GM19467 (cell line): ENCODE results near the gene RIC1.
"Not testable (repeated sequence)": the region's sequence is repeated elsewhere in the genome, so short reads cannot be mapped to it uniquely, and the experiment has no call there.

ENCODE experiments used
- ATAC-seq: cut with Tn5 transposase; IDR thresholded peaks from one replicate; pipeline ENCODE4 v1.9.1; 2021; ENCODE audit warnings: mild to moderate bottlenecking, moderate library complexity; ENCODE audit not compliant: unreplicated experiment

RIC1 gene, protein sequence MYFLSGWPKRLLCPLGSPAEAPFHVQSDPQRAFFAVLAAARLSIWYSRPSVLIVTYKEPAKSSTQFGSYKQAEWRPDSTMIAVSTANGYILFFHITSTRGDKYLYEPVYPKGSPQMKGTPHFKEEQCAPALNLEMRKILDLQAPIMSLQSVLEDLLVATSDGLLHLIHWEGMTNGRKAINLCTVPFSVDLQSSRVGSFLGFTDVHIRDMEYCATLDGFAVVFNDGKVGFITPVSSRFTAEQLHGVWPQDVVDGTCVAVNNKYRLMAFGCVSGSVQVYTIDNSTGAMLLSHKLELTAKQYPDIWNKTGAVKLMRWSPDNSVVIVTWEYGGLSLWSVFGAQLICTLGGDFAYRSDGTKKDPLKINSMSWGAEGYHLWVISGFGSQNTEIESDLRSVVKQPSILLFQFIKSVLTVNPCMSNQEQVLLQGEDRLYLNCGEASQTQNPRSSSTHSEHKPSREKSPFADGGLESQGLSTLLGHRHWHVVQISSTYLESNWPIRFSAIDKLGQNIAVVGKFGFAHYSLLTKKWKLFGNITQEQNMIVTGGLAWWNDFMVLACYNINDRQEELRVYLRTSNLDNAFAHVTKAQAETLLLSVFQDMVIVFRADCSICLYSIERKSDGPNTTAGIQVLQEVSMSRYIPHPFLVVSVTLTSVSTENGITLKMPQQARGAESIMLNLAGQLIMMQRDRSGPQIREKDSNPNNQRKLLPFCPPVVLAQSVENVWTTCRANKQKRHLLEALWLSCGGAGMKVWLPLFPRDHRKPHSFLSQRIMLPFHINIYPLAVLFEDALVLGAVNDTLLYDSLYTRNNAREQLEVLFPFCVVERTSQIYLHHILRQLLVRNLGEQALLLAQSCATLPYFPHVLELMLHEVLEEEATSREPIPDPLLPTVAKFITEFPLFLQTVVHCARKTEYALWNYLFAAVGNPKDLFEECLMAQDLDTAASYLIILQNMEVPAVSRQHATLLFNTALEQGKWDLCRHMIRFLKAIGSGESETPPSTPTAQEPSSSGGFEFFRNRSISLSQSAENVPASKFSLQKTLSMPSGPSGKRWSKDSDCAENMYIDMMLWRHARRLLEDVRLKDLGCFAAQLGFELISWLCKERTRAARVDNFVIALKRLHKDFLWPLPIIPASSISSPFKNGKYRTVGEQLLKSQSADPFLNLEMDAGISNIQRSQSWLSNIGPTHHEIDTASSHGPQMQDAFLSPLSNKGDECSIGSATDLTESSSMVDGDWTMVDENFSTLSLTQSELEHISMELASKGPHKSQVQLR (N-terminal part only)

GRCh38 chr9:5628530-5629311 lies at the start of gene RIC1:
Gene RIC1 (plus strand): TSS chr9:5629107. CDS start chr9:5629310, 203 bp downstream.
- ATAC-seq, result peak; percentile 62

DNA sequence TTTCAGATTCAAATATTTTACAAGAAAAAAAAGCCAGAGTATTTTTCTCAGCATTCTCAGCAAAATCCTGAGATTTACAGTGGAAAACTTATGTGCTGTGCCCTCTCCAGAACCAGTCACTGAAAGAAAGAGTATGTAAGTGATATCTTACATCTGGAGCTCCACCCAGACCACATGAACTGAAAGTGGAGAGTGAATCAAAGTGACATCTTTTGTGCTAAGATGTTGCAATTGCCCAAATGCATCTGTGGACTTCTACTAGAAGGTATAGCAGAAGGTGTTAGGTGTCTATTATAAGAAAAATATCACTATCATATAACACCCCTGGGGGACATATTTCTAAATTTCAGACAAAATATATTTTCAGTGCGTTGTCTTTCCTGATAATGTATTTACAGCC lies 49.0 kb upstream of the RIC1 start:
- ATAC-seq, result no peak

GRCh38 chr9:5580650-5581049 lies 48.3 kb upstream of the RIC1 start:
- ATAC-seq, result no peak

GRCh38 chr9:5581706-5582105 lies 47.2 kb upstream of the RIC1 start:
- not testable (repeated sequence) for ATAC-seq

GRCh38 chr9:5582835-5583195 lies 46.1 kb upstream of the RIC1 start:
- peak; percentile 67 for ATAC-seq

- ATAC-seq, result no peak
Observed at GRCh38 chr9:5586391-5586802, 42.5 kb upstream of the RIC1 start.

GRCh38 chr9:5587024-5587423 lies 41.9 kb upstream of the RIC1 start:
- ATAC-seq, result no peak

- ATAC-seq, result no peak
Observed at GRCh38 chr9:5592231-5592630, 36.7 kb upstream of the RIC1 start.

DNA sequence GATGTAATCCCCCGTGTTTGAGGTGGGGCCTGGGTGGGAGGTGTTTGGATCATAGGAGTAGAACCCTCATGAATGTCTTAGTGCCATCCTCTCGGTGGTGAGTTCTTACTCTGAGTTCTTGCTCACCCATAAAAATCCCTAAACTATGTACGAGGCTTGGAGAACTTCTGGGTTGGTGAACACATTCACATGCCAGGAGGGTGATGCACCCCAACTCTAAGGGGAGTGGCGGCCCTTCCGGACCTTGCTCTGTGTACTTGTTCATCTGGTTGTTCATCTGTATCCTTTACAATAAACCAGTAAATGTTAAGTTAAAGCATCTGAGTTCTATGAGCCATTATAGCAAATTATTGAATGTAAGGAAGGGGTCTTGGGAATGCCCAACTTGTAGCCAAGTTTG lies 36.0 kb upstream of the RIC1 start:
- ATAC-seq, result no peak

DNA sequence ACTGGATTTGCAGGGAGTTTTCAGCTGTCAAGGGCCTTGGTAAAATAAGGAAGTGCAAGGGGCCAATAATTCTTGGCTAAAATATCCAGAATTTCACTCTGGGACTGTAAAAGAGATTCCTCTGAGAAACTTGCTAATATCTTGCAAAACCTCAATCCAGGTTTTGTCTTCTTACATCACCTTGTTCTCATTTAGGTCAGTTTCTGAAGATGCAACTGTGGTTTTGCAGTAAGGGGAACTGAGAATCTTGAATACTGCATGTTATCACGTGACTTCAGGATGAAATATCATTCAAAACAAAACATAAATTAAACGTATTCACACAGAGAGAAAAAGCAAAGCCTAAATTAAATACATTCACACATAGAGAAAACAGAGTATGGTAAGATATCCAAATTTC lies 35.0 kb upstream of the RIC1 start:
- ATAC-seq, result peak; percentile 54

GRCh38 chr9:5596173-5596572 lies 32.7 kb upstream of the RIC1 start:
- no peak for ATAC-seq

DNA sequence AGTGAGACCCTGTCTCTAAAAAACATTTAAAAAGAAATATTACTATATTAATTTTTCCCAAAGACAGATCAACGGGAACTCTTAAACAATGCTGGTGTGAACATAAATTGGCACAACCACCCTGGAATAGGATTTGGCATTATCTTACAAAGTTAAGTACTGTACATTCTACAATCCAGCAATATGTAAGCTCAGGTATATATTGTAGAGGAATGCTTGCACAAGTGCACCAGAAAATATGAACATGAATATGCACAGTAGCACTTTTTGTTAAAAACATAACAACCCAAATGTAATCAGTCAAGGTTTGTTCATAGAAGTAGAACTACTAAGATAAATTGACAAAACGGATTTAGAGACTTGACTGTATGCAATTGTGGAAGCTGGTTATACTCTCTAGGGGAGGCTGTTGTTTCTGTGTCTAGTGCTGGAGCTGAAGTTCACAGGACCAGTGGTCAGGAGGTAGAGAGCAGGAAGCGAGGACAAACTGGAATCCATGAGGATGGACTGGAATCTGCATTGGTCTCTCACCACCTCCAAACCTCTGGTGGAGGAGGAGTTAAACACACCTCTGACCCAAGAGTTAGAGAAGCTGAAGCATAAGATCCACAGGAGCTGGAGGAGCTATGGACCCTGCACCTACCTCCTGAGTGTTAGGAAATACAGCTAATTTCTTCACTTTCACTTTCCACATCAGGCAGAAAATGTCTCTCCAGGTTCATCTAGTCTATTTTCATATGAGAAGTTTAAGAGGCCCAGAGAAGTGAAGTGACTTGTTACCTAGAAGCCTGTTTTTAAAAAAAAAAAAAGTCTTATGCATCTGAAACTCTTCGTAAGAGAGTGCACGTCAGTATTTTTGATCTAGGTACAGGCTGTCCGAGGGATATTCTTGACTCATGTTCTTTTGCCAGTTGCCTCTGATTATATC lies 20.3 kb upstream of the RIC1 start:
- peak; percentile 54 for ATAC-seq

GRCh38 chr9:5609226-5609596 lies 19.7 kb upstream of the RIC1 start:
- ATAC-seq, result no peak

GRCh38 chr9:5610491-5610890 lies 18.4 kb upstream of the RIC1 start:
- no peak for ATAC-seq

DNA sequence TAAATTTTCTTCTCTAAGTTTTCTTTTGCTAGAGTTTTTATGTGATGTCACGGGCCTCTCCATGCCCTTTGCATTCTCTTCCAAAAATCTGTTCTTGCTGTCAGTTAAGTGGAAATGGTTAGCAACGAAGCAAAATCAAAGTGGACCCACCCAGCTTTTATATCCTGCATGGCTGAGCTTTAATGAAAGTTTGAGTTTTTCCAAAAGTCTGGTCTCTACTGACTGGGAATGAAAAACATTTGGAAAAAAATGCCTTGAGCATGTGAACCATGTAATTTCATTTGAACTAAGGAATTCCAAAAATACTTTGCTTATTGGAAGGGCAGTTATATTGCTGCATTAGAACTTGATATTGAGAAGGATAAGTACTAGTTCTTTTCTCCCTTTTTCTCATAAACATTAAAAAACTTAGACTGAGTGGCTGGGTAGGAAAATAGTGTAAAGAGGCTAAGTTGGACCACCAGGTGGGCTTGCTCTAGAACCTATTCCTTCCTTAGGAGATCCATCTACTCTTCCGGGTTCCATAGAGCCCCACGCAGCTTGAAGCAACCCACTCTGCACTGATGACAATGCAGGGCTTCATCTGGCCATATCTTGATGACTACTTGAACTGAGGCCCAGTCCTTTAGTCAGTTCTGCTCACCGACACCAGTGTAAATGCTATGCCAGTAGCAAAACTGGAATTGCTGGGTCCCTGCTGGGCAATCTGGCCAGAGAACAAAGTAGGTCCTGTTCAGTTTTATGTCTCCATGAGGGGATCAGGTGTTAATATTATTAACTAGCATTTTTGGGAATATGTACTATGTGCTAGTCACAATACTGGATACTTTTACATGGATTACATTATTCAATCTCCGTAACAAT lies 17.4 kb upstream of the RIC1 start:
- ATAC-seq, result no peak

- no peak for ATAC-seq
Observed at GRCh38 chr9:5612185-5612530, 16.7 kb upstream of the RIC1 start.

- ATAC-seq, result no peak
Observed at GRCh38 chr9:5614192-5614591, 14.7 kb upstream of the RIC1 start.

DNA sequence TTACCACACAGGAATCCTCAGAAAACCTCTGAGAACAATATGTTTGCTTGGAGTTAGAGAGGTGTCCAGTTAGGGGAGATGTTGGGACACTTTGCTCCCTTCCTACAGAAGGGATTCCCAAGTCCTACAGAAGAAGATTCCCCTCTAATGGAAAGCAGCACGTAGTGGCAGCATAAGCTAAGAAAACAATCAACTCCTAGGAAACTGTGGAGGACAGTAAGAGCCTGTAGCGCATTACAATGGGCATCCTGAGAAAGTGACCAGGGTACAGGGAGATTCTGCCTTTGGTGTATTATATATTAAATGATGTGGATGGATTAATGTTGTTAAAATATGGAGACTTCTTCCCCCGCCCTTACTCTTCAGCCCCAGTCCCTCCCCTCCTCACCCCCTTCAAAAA lies 13.9 kb upstream of the RIC1 start:
- no peak for ATAC-seq

- ATAC-seq, result peak; percentile 95
Observed at GRCh38 chr9:5617749-5618148, 11.2 kb upstream of the RIC1 start.
